Endothelial cell of umbilical vein (primary cell): ENCODE results near the gene CNBD2. TPM values are rescaled to one million over a fixed set of nuclear protein-coding genes. Genes with fewer than 3 reads are reported as not detected.

Source experiments
- BruUV-seq: library from RNA; stranded (reverse); fragments of 400-500 nt; replicated peaks from 2 replicates; lab custom pipeline; 2021; lab: Mats Ljungman, UMichigan
- CTCF ChIA-PET: fragments of 300-600, 350-600 bp; sonication (Branson Sonifier 250); formaldehyde crosslinking; loops from one replicate; lab custom pipeline; 2021; ENCODE audit warnings: antibody characterized with exemption, inconsistent platforms; lab: Charles Lee
- POLR2A ChIA-PET: fragments of 300-600, 350-600 bp; sonication (Branson Sonifier 250); formaldehyde crosslinking; loops from one replicate; lab custom pipeline; 2021; ENCODE audit warnings: antibody characterized with exemption, inconsistent platforms; lab: Charles Lee
- DNase-seq: peaks from one replicate; pipeline ENCODE4 v3.0.0-alpha.2; 2011; ENCODE audit warnings: low read depth, low spot score
- FAIRE-seq: peaks from 2 replicates; lab custom pipeline; 2011; peaks lifted over from hg19 to GRCh38; lab: Jason Lieb, UNC
- H2AFZ ChIP-seq: 2 replicates; pipeline ENCODE4 v1.6.0; 2012; ENCODE audit warnings: low read depth, low read length, control low read depth, inconsistent platforms
- H3K27ac ChIP-seq: 2 replicates; pipeline ENCODE4 v1.5.1; 2011; ENCODE audit warnings: low read depth, mild to moderate bottlenecking, control low read depth, low read length, moderate library complexity; ENCODE audit not compliant: insufficient read depth
- H3K27me3 ChIP-seq, 2 experiments: 2 replicates each; pipeline versions ENCODE4 v1.6.0 to v1.6.1; 2011; ENCODE audit warnings: low read length in 2 of 2, mixed read lengths in 1 of 2; ENCODE audit not compliant: control insufficient read depth in 2 of 2, insufficient read depth in 2 of 2
- H3K36me3 ChIP-seq, 2 experiments: 2 replicates in 1 of 2; 3 replicates in 1 of 2; pipeline ENCODE4 v1.5.1; 2011; ENCODE audit warnings: low read length in 2 of 2, mild to moderate bottlenecking in 1 of 2, moderate library complexity in 1 of 2; ENCODE audit not compliant: control insufficient read depth in 2 of 2, insufficient read depth in 2 of 2; ENCODE audit errors: extremely low read depth in 1 of 2
- H3K4me1 ChIP-seq: 3 replicates; pipeline ENCODE4 v1.5.1; 2011; ENCODE audit warnings: mild to moderate bottlenecking, low read length; ENCODE audit not compliant: control insufficient read depth, insufficient read depth; ENCODE audit errors: extremely low read depth
- H3K4me2 ChIP-seq: 2 replicates; pipeline ENCODE4 v1.6.1; 2011; ENCODE audit warnings: low read length, control low read depth, mixed read lengths; ENCODE audit not compliant: insufficient read depth
- H3K4me3 ChIP-seq, 3 experiments: fragments of 200-600 bp in 1 of 3; sonication (generic), shearing (Covaris generic) in 1 of 3; replicated peaks in 1 of 3; 2 replicates each; pipeline ENCODE4 v1.5.1; 2011 to 2016; ENCODE audit warnings: control low read depth in 3 of 3, low read length in 3 of 3, mild to moderate bottlenecking in 2 of 3, inconsistent platforms in 1 of 3, low read depth in 1 of 3, moderate library complexity in 1 of 3; ENCODE audit not compliant: insufficient read depth in 1 of 3
- H3K79me2 ChIP-seq: 2 replicates; pipeline ENCODE4 v1.6.0; 2012; ENCODE audit warnings: low read length, inconsistent platforms; ENCODE audit not compliant: control insufficient read depth, insufficient read depth
- H3K9ac ChIP-seq: replicated peaks from 2 replicates; pipeline ENCODE3; 2011; ENCODE audit warnings: low read length, control low read depth; ENCODE audit not compliant: insufficient read depth; ENCODE audit errors: extremely low read depth
- H3K9me1 ChIP-seq: replicated peaks from 3 replicates; pipeline ENCODE4 v1.6.0; 2011; ENCODE audit warnings: mild to moderate bottlenecking, low read length; ENCODE audit not compliant: control insufficient read depth, insufficient read depth; ENCODE audit errors: extremely low read depth
- H3K9me3 ChIP-seq: replicated peaks from 2 replicates; pipeline ENCODE4 v1.5.1; 2012; ENCODE audit warnings: low read length, inconsistent platforms; ENCODE audit not compliant: control insufficient read depth, insufficient read depth
- H4K20me1 ChIP-seq: replicated peaks from 2 replicates; pipeline ENCODE3; 2011; ENCODE audit warnings: mild to moderate bottlenecking, low read length; ENCODE audit not compliant: control insufficient read depth, insufficient read depth; ENCODE audit errors: extremely low read depth
- CTCF ChIP-seq, 2 donors: IDR thresholded peaks; 1 replicate in 1 of 2; 2 replicates in 1 of 2; pipeline ENCODE4 v1.5.1; 2011; ENCODE audit warnings: low read length in 2 of 2, mild to moderate bottlenecking in 2 of 2, moderate library complexity in 2 of 2, control low read depth in 1 of 2, inconsistent platforms in 1 of 2, low read depth in 1 of 2; ENCODE audit not compliant: insufficient read depth in 1 of 2; ENCODE audit errors: extremely low read depth in 1 of 2
- EZH2 ChIP-seq: IDR thresholded peaks from 2 replicates; pipeline ENCODE4 v1.6.1; 2012; ENCODE audit warnings: borderline replicate concordance, low read depth, mild to moderate bottlenecking, moderate library complexity, low read length, inconsistent platforms; ENCODE audit not compliant: severe bottlenecking
- GATA2 ChIP-seq: IDR thresholded peaks from 2 replicates; pipeline ENCODE4 v1.7.0; 2011; ENCODE audit warnings: low read depth, mild to moderate bottlenecking, moderate library complexity, mixed read lengths, low read length; ENCODE audit not compliant: insufficient read length, insufficient read depth
- MAX ChIP-seq: IDR thresholded peaks from 2 replicates; pipeline ENCODE4 v1.6.1; 2011; ENCODE audit not compliant: insufficient read depth, insufficient read length
- MYC ChIP-seq: IDR thresholded peaks from one replicate; pipeline ENCODE4 v1.6.1; 2011; ENCODE audit warnings: mild to moderate bottlenecking, low read depth, low read length
- POLR2A ChIP-seq: IDR thresholded peaks from 2 replicates; pipeline ENCODE4 v1.6.1; 2012; ENCODE audit warnings: low read depth, mild to moderate bottlenecking, control low read depth, low read length
- dilution Hi-C: fragments of 300-500 bp; cut with MboI; formaldehyde crosslinking; loops from one replicate; pipeline ENCODE4 v1.15.0; 2019; ENCODE audit warnings: low sequenced_read_pairs; ENCODE audit not compliant: extremely low pct_ligation_motif_present
- intact Hi-C: fragments of 100-400 bp; cut with micrococcal nuclease; formaldehyde crosslinking; loops from one replicate; pipeline ENCODE4 v1.10.0; 2022
- polyA plus RNA-seq, 4 experiments: library from polyadenylated mRNA; depleted of rRNA in 3 of 4; stranded (reverse) in 3 of 4; unstranded in 1 of 4; fragments of >200 nt; gene quantifications; 2 replicates each; pipeline versions ENCODE4 v1.2.1 to v1.2.3, GENCODE V29; 2011 to 2012; ENCODE audit warnings: missing spikeins in 1 of 4
- total RNA-seq: library from RNA; stranded (reverse); gene quantifications from 2 replicates; pipeline ENCODE4 v1.2.3, GENCODE V29; 2021

CNBD2 gene
- total and polyA plus RNA-seq, 2 donors (not counting 3 experiments of a cell fraction or from before 2014, with no cell fraction given) = 4.9 to 7.5 TPM

GRCh38 chr20:36065427-36065998, 97.1 kb downstream of the CNBD2 start:
- Histone ChIP-seq H3K27ac (no peak overlapping the region), H3K9ac (no peak overlapping the region), H3K4me3 (peak overlapping the region in 1 of 3 experiments; percentile 44)

More at GRCh38 chr20:36065427-36065998, 97.1 kb downstream of the CNBD2 start:
- Histone ChIP-seq H3K36me3 (no peaks in the 10 kb centered on the region), H3K79me2 (no peaks in the 10 kb centered on the region), H3K4me1 (no peaks in the 10 kb centered on the region), H4K20me1 (no peaks in the 10 kb centered on the region), H2AFZ (peak overlapping the region; percentile 75), H3K9me1 (no peaks in the 10 kb centered on the region), H3K4me2 (no peak overlapping the region), H3K9me3 (no peaks in the 10 kb centered on the region), H3K27me3 (peaks cover 0 to 2% of the 10 kb centered on the region in 2 experiments)
- intact Hi-C loops (loop anchor here (2.0 kb wide), 1 partner anchor 33 kb away; no protein-coding TSS in a partner anchor), dilution Hi-C loops (no loop called here)
- no TSS peak for BruUV-seq
- TF ChIP-seq POLR2A = peak; percentile 6
- TF ChIP-seq GATA2 = no peak
- TF ChIP-seq MYC = no peak
- TF ChIP-seq MAX = no peak
- TF ChIP-seq EZH2 = no peak
- no peak for TF ChIP-seq CTCF (IDR thresholded peaks at IDR 0.05; ENCODE audit: extremely low read depth in 1 of 2, insufficient read depth in 1 of 2, low read depth in 1 of 2, low read length in 2 of 2)
- DNase-seq = no peak
- CTCF ChIA-PET = interaction anchor here (0.9 to 3.3 kb wide), 9 partner anchors 10 to 74 kb away, joined by 3 to 37 read pairs (median 6); no protein-coding TSS in a partner anchor
- POLR2A ChIA-PET = interaction anchor here (0.9 to 1.4 kb wide), 3 partner anchors 16 to 36 kb away, joined by 3 read pairs; no protein-coding TSS in a partner anchor
- FAIRE-seq = no peak
